H1 (cell line): ENCODE data around the gene PLB1.
A peak's percentile ranks its signal among the peaks of the same experiment; 100 is the strongest.

Experiments used
- CEBPB ChIP-seq: IDR thresholded peaks from 2 replicates; pipeline ENCODE4 v1.6.1; 2012; ENCODE audit warnings: low read depth, low read length
- CHD1 ChIP-seq: IDR thresholded peaks from 2 replicates; pipeline ENCODE4 v1.6.1; 2012; ENCODE audit warnings: low read depth, low read length, improper control_type of control experiment
- CTCF ChIP-seq, 3 experiments: IDR thresholded peaks; 1 replicate in 2 of 3; 2 replicates in 1 of 3; pipeline versions ENCODE4 v1.5.1 to v1.6.1; 2011; ENCODE audit warnings: low read length in 3 of 3, mild to moderate bottlenecking in 3 of 3, inconsistent platforms in 2 of 3, low read depth in 1 of 3, moderate library complexity in 1 of 3; ENCODE audit not compliant: insufficient read depth in 1 of 3; ENCODE audit errors: control extremely low read depth in 1 of 3
- EP300 ChIP-seq, 2 experiments: IDR thresholded peaks; 1 replicate in 1 of 2; 2 replicates in 1 of 2; pipeline ENCODE4 v1.6.1; 2011 to 2012; ENCODE audit warnings: low read depth in 2 of 2, low read length in 2 of 2, mild to moderate bottlenecking in 2 of 2, borderline replicate concordance in 1 of 2, inconsistent platforms in 1 of 2, moderate library complexity in 1 of 2
- HDAC6 ChIP-seq: IDR thresholded peaks from one replicate; pipeline ENCODE4 v1.7.1; 2012; ENCODE audit warnings: low read depth, mild to moderate bottlenecking, inconsistent platforms, low read length, moderate library complexity
- KDM4A ChIP-seq: IDR thresholded peaks from one replicate; pipeline ENCODE4 v1.7.1; 2012; ENCODE audit warnings: low read depth, mild to moderate bottlenecking, moderate library complexity, low read length, inconsistent platforms; ENCODE audit not compliant: severe bottlenecking
- KDM5A ChIP-seq: fragments of 200-600 bp; IDR thresholded peaks from 2 replicates; pipeline ENCODE4 v1.7.1; 2012; ENCODE audit warnings: mild to moderate bottlenecking, low read length, inconsistent platforms, mixed read lengths
- SIN3A ChIP-seq, 2 experiments: IDR thresholded peaks in 1 of 2; conservative IDR thresholded peaks in 1 of 2; 2 replicates each; pipeline ENCODE4 v1.6.1; 2011 to 2012; ENCODE audit warnings: low read length in 2 of 2, improper control_type of control experiment in 1 of 2, low read depth in 1 of 2, mild to moderate bottlenecking in 1 of 2
- SP1 ChIP-seq: IDR thresholded peaks from 2 replicates; pipeline ENCODE4 v1.6.1; 2011; ENCODE audit warnings: low read depth, low read length
- TAF1 ChIP-seq: IDR thresholded peaks from 2 replicates; pipeline ENCODE4 v1.6.1; 2011; ENCODE audit warnings: mild to moderate bottlenecking, low read depth, low read length
- USF2 ChIP-seq: IDR thresholded peaks from 2 replicates; pipeline ENCODE4 v1.6.1; 2011; ENCODE audit warnings: low read length, improper control_type of control experiment
- YY1 ChIP-seq: IDR thresholded peaks from 2 replicates; pipeline ENCODE4 v1.6.1; 2011; ENCODE audit warnings: low read depth, mild to moderate bottlenecking, low read length

GRCh38 chr2:28608500-28609424, 112.9 kb downstream of the PLB1 start:
- TF ChIP-seq TAF1 (no peak), SIN3A (conservative IDR thresholded peaks at IDR 0.05 in 1 of 2, IDR thresholded peaks at IDR 0.05 in 1 of 2; ENCODE audit: low read depth in 1 of 2, low read length in 2 of 2) (no peak), KDM4A (no peak), CTCF (IDR thresholded peaks at IDR 0.05; ENCODE audit: control extremely low read depth in 1 of 3, insufficient read depth in 1 of 3, low read depth in 1 of 3, low read length in 3 of 3) (no peak), USF2 (no peak), YY1 (no peak), CHD1 (no peak), SP1 (no peak), HDAC6 (no peak), EP300 (IDR thresholded peaks at IDR 0.05; ENCODE audit: borderline replicate concordance in 1 of 2, low read depth in 2 of 2, low read length in 2 of 2) (no peak), CEBPB (peak; percentile 12; the same call in 1 of the 2 replicates), KDM5A (no peak)
